A549 treated with GW870086 at 1 μM for 4 hours (cell line): ENCODE measurements around the gene CDH19. TPM values are rescaled to one million over a fixed set of nuclear protein-coding genes. Genes with fewer than 3 reads are reported as not detected.

Source experiments
- total RNA-seq: library from RNA; stranded (reverse); fragments of 200-300 nt; extraction: Qiagen RNA extraction; gene quantifications from 5 replicates; pipeline ENCODE4 v1.2.3, GENCODE V29; 2022; ENCODE audit warnings: low read depth

The CDH19 gene
- 0.52 to 1.2 TPM (median 1.0 TPM) in 5 replicates for total RNA-seq

GRCh38 chr18:66603941-66604627 lies at the start of gene CDH19:
CDH19 (minus strand) TSS chr18:66604090; CDS start chr18:66572204, 31,886 bp downstream.

